HG02885 (cell line): ENCODE results near the gene SORBS1.

Experiments used
- ATAC-seq: cut with Tn5 transposase; IDR thresholded peaks from one replicate; pipeline ENCODE4 v1.9.1; 2021; ENCODE audit warnings: mild to moderate bottlenecking; ENCODE audit not compliant: unreplicated experiment, poor library complexity

Gene SORBS1

DNA sequence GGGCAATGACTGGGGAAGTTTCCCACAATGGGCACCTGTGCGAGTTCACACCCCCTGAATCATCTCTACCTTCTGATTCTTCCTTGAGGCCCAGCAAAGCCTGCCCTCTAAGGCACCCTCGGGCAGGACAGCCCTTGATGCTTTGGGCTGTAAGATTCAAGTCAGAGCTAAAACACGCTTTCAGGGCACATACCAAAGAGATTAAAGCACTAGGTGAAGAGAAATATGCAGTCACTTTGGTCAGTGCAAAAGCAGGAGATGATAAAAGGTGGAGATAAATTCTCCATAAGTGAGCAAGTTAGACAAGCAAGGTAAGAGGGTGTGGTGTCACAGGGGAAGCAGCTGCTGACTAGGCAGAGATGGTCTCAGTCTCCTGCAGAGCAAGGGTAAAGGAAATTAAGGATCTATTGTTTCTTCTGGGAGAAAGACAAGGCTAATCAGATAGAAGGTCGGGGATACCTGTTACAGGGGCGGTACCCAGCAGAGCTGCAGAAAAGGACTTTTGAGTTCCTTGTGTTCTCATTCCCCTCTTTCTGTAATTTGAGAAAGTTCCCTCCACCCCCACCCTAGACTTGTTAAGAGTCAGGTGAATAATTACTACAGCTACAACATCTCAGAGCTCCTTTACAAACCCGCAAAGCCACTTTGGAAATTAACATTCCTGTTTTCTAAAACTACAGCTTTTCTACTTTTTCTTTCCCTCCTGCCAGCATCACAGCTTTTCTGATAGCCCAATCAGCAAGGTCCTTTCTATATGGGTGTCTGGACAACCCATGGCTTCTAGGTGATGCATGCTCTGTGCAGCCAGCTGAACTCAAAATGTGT is 296.7 kb downstream of the SORBS1 start:
- ATAC-seq = no peak

DNA sequence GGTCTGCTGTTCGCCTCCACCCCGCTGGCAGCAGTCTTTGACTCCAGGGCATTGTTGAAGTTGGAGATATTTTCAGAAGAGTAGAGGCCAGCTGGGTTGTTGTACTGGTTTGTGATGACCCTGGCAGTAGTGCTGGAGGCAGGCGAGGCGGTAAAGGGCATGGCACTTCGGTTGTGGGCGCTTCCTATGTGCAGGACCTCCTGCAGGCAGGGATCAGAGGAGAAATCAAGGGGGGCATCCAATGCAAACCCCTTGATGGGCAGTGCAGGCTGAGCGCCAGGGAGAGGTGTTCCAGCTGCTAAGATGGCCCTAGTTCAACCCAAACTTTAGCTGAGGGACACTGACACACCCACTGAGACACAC is 297.3 kb downstream of the SORBS1 start:
- no peak for ATAC-seq

DNA sequence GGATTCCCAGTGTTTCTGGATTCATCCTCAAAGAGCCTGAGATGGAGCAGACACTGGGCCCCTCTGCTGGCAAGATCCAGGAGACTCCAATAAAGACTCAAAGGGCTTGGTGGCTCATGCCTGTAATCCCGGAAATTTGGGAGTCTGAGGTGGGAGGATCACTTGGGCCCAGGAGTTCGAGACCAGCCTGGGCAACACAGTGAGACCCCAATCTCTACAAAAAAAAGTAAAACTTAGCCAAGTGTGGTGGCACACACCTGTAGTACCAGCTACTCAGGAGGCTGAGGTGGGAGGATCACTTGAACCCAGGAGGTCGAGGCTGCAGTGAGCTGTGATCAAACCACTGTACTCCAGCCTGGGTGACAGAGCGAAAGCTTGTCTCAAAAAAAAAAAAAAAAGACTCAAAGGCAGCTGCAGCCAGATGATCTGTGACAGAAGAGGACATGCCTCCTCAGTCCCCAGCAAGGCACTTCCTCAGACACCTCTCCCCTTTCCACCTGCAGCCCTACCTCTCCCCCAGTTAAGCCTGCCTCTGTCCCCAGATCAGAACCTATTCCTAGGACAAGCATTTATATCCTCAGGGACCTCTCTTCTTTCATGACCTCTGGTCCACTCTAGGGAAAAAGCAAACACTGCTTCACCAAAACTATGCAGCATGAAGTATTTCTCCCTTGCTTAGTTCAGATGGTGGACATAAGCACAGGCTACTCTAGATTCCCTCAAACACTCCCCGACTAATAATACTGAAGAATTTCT is 298.2 kb downstream of the SORBS1 start:
- ATAC-seq = no peak

DNA sequence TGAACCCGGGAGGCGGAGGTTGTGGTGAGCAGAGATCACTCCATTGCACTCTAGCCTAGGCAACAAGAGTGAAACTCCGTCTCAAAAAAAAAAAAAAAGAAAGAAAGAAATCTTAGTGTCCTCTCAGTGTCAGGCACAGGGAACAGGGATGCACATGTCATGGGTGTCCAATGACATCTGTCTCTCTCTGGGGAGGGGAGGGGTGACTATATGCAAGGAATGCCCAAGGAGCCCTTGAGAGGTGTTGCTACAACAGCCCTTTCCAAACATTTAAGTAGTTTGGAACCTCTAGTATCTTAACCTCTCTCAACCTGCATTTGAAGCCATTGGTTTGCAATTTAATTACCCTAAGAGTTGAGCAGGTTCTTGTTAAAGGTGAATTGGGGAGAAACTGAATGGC is 299.2 kb downstream of the SORBS1 start:
- ATAC-seq = no peak
